ENCODE measurements around the gene NELFA.

The NELFA gene

DNA sequence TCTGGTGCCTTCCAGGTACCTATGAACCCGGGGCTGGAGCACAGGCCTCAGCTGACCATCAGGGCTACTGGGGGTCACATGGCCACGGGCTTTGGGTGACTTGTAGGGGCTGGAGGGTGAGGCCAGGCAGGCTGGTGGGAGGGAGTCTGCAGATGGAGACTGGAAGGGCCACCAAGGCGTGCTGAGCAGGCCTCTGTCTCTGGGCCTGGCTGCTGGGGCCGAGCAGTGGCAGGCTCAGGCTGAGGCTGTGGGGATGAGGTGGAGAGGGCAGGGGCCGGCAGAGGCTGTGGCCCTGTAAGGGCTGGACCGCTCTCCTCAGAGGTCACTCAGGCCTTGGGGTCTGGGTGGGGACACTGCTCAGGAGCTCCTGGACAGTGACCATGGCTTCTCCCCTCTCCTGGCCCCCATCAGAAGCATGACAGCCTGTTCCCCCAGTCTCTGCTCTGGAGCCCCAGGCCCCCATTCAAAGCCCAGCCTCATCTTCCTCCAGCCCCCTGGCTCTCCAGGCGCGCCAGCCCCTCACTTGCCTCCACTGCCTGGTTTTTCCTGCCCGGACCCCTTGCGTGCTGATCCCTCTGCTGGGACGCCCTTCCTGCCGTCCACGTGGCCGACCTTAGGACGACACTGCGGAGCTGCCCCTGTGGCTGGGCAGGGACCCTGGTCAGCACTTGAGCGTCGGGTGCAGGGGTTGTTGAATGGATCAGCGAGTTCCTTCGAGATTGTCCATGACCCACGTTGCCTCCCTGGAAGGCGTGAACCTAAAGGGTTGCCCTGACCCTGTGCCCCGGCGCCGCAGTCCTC lies 39.2 kb upstream of the NELFA start:
- TF ChIP-seq, protein P1, sequence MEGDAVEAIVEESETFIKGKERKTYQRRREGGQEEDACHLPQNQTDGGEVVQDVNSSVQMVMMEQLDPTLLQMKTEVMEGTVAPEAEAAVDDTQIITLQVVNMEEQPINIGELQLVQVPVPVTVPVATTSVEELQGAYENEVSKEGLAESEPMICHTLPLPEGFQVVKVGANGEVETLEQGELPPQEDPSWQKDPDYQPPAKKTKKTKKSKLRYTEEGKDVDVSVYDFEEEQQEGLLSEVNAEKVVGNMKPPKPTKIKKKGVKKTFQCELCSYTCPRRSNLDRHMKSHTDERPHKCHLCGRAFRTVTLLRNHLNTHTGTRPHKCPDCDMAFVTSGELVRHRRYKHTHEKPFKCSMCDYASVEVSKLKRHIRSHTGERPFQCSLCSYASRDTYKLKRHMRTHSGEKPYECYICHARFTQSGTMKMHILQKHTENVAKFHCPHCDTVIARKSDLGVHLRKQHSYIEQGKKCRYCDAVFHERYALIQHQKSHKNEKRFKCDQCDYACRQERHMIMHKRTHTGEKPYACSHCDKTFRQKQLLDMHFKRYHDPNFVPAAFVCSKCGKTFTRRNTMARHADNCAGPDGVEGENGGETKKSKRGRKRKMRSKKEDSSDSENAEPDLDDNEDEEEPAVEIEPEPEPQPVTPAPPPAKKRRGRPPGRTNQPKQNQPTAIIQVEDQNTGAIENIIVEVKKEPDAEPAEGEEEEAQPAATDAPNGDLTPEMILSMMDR (conservative IDR thresholded peaks at IDR 0.05; ENCODE audit: low read length): no peak
- H3K4me3 ChIP-seq (ENCODE audit: low read length): no peak overlapping the region
- no peak for DNase-seq (ENCODE audit: low read depth)

DNA sequence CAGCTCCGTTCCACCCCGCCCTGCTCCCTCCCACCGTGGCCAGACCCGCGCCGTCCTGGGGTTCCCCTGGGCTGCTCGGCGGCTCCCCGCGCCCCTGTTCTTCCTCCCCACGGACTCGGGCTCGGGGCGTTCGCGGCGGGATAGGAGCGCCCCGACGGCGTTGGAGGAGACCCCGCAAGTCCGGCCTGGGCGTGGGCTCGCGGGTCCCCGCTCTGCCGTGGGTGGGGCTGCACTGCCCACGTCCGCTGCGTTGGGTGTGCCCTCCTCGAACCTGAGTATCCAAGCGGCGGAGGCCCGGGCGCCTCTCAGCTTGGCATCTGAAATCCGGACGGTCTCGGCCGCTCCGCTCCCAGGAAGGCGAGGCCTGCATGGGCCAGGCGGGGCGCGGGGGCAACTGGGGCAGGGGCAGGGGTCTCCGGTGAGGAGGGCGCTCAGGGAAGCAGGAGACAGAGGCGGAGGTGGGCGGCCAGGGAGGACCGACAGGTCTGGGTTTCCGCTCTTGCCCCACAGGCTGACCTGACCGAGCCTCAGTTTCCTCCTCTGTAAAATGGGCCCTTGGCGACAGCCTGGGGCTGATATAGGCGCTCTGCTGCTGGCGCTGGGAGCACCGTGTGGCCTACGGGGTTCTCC lies 38.4 kb upstream of the NELFA start:
- TF ChIP-seq, protein P1 (conservative IDR thresholded peaks at IDR 0.05; ENCODE audit: low read length): no peak
- no peak overlapping the region for H3K4me3 ChIP-seq (ENCODE audit: low read length)
- no peak for DNase-seq (ENCODE audit: low read depth)

DNA sequence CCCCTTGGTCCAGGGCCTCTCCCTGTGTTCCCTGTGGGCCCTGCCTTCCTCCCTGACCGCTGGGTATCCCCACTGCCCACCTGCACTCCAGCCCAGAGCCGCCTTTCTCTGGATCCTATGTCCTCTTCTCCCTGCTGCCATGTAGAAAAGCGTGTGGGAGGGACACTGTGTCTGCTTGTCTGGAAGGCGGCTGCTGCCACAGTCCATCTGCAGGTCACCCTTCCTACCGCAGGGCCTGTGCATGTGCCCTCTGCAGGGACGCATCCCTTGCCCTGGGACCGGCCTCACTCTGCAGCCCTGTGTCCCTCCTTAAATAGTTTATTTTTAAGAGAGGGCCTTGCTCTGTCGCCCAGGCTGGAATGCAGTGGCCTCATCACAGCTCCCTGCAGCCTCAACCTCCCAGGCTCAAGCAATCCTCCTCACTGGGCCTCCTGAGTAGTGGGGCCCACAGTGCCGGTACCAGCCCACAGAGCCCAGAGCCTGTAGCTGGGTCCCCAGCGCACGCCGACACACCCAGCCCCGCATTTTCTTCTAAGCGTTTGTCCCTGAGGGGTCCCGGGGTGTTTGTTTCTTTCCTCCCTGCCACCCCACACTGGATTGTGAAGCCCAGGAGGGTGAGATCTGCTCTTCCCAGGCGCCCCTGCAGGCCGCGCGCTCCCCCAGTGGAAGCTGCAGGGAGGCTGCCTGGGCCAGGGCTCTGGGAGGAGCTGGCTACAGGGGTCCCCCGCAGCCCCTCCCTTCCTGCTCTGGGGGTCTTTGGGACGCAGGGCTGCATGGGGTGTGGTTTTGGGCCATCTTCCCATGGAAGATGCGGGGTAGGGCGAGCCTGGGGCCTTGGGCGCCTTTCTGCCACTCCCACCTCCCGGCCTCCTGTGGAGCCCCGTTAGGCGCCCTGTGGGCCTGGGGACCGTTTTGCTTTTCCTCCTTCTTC lies 37.5 kb upstream of the NELFA start:
- TF ChIP-seq, protein P1 (conservative IDR thresholded peaks at IDR 0.05; ENCODE audit: low read length): no peak
- no peak for DNase-seq (ENCODE audit: low read depth)
- no peak overlapping the region for H3K4me3 ChIP-seq (ENCODE audit: low read length)

DNA sequence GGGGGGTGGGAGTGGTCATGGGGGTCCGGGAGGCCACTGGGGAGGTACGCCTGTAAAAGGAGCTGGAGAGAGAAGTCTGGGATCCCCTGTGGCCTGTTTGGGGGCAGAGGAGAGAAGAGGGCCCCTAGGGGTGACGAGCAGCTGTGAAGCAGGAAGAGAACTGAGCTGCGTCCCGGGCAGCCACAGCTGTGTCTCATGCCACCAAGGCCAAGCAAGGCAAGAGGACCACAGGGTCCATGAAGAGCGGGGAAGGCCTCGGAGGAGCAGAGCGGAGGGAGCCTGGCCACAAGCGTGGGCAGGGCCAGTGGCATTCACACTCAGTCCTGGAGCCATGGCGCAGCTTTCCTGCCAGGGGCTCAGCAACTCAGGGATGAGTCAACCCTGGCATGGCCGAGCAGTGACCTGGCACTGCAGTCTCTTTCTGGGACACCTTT lies 36.8 kb upstream of the NELFA start:
- no peak for DNase-seq (ENCODE audit: low read depth)
- TF ChIP-seq, protein P1 (conservative IDR thresholded peaks at IDR 0.05; ENCODE audit: low read length): no peak
- no peak overlapping the region for H3K4me3 ChIP-seq (ENCODE audit: low read length)

DNA sequence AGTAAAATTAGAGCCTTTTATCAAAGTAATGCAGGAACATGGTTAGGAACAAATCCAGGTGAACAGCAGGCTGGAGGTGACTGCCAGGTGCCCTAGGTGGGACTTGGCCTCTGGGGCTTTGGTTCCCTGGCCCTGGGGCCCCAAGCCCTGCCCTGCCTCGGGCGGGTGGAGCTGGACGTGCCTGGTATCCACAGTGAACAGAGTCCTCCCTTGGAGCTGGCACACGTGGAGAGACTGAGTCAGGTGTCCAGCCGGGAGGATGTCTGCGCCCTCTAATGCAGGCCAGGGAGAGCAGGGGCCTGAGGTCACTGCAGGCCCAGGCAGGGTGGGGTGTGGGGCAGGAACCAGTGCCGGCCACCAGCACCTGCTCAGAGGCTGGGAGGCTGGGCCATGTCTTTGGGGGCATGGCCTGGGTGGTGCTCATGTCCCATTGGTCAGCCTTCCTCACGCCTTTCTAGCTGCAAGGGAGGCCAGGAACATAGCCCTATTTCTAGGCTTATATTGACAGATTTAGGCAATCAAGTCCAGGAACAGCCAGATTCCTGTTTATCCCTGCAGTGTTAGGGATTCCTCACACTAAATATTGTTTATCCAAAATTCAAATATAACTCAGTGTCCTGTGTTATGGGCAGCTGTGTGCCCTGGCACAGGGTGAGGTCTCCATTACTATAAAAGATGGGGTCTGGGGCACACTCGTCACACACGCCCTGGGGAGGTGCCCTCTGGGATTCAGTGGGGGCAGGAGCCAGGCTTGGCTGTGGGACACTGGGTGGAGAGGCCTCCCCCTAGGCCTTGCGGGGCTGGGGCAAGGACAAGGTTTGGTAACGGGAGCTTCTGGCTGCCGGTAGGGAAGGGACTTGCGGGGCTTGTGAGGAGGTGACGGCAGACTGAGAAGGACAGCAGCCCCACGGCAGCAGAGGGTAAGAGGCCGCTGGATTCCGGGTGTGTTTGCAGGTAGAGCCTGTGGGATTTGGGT lies 36.1 kb upstream of the NELFA start:
- DNase-seq (ENCODE audit: low read depth): no peak
- H3K4me3 ChIP-seq (ENCODE audit: low read length): no peak overlapping the region
- TF ChIP-seq, protein P1 (conservative IDR thresholded peaks at IDR 0.05; ENCODE audit: low read length): no peak

DNA sequence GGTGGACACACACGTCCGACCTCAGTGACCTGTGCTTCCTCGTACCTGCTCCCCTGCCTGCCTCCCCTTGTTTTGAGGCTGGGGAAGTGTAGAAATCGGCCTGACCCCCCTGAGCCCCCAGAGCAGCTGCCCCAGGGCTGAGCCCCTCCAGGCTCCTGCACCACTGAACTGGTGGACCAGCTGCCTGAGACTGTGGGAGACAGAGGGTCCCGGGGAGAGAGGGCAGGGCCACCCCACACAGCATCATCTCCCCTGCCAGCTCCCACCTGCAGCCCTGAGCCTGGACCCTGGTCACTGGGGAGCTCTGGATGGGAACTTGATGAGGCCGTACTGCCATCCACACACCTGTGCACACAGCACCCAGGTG lies 35.3 kb upstream of the NELFA start:
- DNase-seq (ENCODE audit: low read depth): no peak
- TF ChIP-seq, protein P1 (conservative IDR thresholded peaks at IDR 0.05; ENCODE audit: low read length): no peak
- H3K4me3 ChIP-seq (ENCODE audit: low read length): no peak overlapping the region

All from AG10803 (cell line).